HCT116 (cell line): ENCODE data around the gene CCM2. TPM values are rescaled to one million over a fixed set of nuclear protein-coding genes. Genes with fewer than 3 reads are reported as not detected.

ENCODE experiments used
- ATAC-seq: fragments of 200-7000 bp; cut with Tn5 transposase; 2 replicates; pipeline ENCODE4 v1.9.1; 2020; ENCODE audit warnings: mild to moderate bottlenecking, moderate library complexity
- BruUV-seq: library from RNA; stranded (reverse); fragments of 400-500 nt; replicated peaks from 2 replicates; lab custom pipeline; 2021; lab: Mats Ljungman, UMichigan
- CTCF ChIA-PET: fragments of 300-600 bp; sonication (Branson Sonifier 250); formaldehyde crosslinking; loops from one replicate; lab custom pipeline; 2021; ENCODE audit warnings: antibody characterized with exemption; lab: Charles Lee
- POLR2A ChIA-PET: fragments of 300-600, 350-600 bp; sonication (Branson Sonifier 250); formaldehyde crosslinking; loops from one replicate; lab custom pipeline; 2021; ENCODE audit warnings: antibody characterized with exemption; lab: Charles Lee
- RAD21 ChIA-PET, 2 experiments: fragments of 300-600 bp; sonication (Branson Sonifier 250); formaldehyde crosslinking; loops; one replicate each; lab custom pipeline; 2023; ENCODE audit warnings: low total read pairs in 2 of 2; ENCODE audit not compliant: uncharacterized antibody in 2 of 2, unreplicated experiment in 2 of 2, low non-redundant PET in 1 of 2; lab: Charles Lee
- DNase-seq: peaks from one replicate; pipeline ENCODE4 v3.0.0-alpha.2; 2010; ENCODE audit warnings: low read depth, low spot score
- H2AFZ ChIP-seq: fragments of 200-600 bp; shearing (Covaris generic), sonication (generic); 2 replicates; pipeline ENCODE4 v1.6.1; 2017; ENCODE audit warnings: low read depth, mixed run types, mixed read lengths, antibody characterized with exemption, low read length; ENCODE audit not compliant: poor library complexity, severe bottlenecking
- H3K27ac ChIP-seq: 2 replicates; pipeline ENCODE4 v1.5.1; 2012; ENCODE audit warnings: low read depth, low read length
- H3K27me3 ChIP-seq: fragments of 200-600 bp; sonication (generic); 2 replicates; pipeline ENCODE4 v1.6.1; 2016; ENCODE audit warnings: mixed run types, low read length, mixed read lengths; ENCODE audit not compliant: insufficient read depth
- H3K36me3 ChIP-seq, 2 experiments: fragments of 200-500 bp in 1 of 2; fragments of 200-600 bp in 1 of 2; sonication (Bioruptor generic) in 1 of 2; sonication (generic) in 1 of 2; 2 replicates each; pipeline versions ENCODE4 v1.5.1 to v1.6.1; 2014 to 2016; ENCODE audit warnings: low read length in 2 of 2, inconsistent platforms in 1 of 2, mixed read lengths in 1 of 2, mixed run types in 1 of 2; ENCODE audit not compliant: insufficient read depth in 2 of 2, control insufficient read depth in 1 of 2
- H3K4me1 ChIP-seq, 2 experiments: fragments of 200-600 bp in 1 of 2; sonication (generic) in 1 of 2; 2 replicates each; pipeline versions ENCODE4 v1.5.1 to v1.6.1; 2012 to 2017; ENCODE audit warnings: low read length in 2 of 2, inconsistent platforms in 1 of 2, mild to moderate bottlenecking in 1 of 2, mixed read lengths in 1 of 2, mixed run types in 1 of 2, moderate library complexity in 1 of 2; ENCODE audit not compliant: insufficient read depth in 2 of 2, control insufficient read depth in 1 of 2
- H3K4me2 ChIP-seq: fragments of 200-600 bp; sonication (generic); 2 replicates; pipeline ENCODE4 v1.6.1; 2017; ENCODE audit warnings: mixed run types, low read length, mixed read lengths
- H3K4me3 ChIP-seq, 2 experiments: fragments of 200-600 bp in 1 of 2; sonication (generic) in 1 of 2; replicated peaks in 1 of 2; 2 replicates each; pipeline ENCODE4 v1.5.1; 2011 to 2016; ENCODE audit warnings: low read length in 2 of 2, control low read depth in 1 of 2, low read depth in 1 of 2, mild to moderate bottlenecking in 1 of 2, mixed read lengths in 1 of 2, mixed run types in 1 of 2
- H3K79me2 ChIP-seq: fragments of 200-600 bp; sonication (generic); 2 replicates; pipeline ENCODE4 v1.6.1; 2017; ENCODE audit warnings: mild to moderate bottlenecking, mixed run types, low read length, moderate library complexity, mixed read lengths; ENCODE audit not compliant: insufficient read depth
- H3K9ac ChIP-seq: fragments of 200-600 bp; sonication (generic); 2 replicates; pipeline ENCODE4 v1.6.1; 2016; ENCODE audit warnings: low read length, mixed read lengths
- H3K9me2 ChIP-seq: fragments of 200-600 bp; sonication (generic), shearing (Covaris generic); 2 replicates; pipeline ENCODE4 v1.6.1; 2017; ENCODE audit warnings: mixed run types, mild to moderate bottlenecking, moderate library complexity; ENCODE audit not compliant: insufficient read depth
- H3K9me3 ChIP-seq, 2 experiments: fragments of 200-500 bp in 1 of 2; fragments of 200-600 bp in 1 of 2; sonication (Bioruptor generic) in 1 of 2; sonication (generic) in 1 of 2; 2 replicates each; pipeline ENCODE4 v1.6.1; 2014 to 2017; ENCODE audit warnings: low read length in 2 of 2, mixed read lengths in 2 of 2, inconsistent platforms in 1 of 2, low read depth in 1 of 2, mild to moderate bottlenecking in 1 of 2, mixed run types in 1 of 2, moderate library complexity in 1 of 2; ENCODE audit not compliant: control insufficient read depth in 1 of 2, insufficient read depth in 1 of 2
- H4K20me1 ChIP-seq: fragments of 200-600 bp; sonication (generic), shearing (Covaris generic); 2 replicates; pipeline ENCODE4 v1.6.1; 2017; ENCODE audit warnings: mixed run types, mild to moderate bottlenecking, moderate library complexity; ENCODE audit not compliant: insufficient read depth
- MAX ChIP-seq: IDR thresholded peaks from 2 replicates; pipeline ENCODE4 v1.6.1; 2012
- POLR2A ChIP-seq: IDR thresholded peaks from 2 replicates; pipeline ENCODE4 v1.7.0; 2011; ENCODE audit warnings: borderline replicate concordance; ENCODE audit not compliant: insufficient read depth, insufficient read length; ENCODE audit errors: extremely low read depth
- SP1 ChIP-seq: IDR thresholded peaks from 2 replicates; pipeline ENCODE4 v1.6.1; 2012; ENCODE audit warnings: low read depth
- ZFX ChIP-seq: fragments of 450-650 bp; IDR thresholded peaks from 2 replicates; pipeline ENCODE4 v1.6.1; 2017
- intact Hi-C: fragments of 100-400 bp; cut with micrococcal nuclease; formaldehyde crosslinking; loops from 2 replicates; pipeline ENCODE4 v1.10.0; 2022
- total RNA-seq: library from RNA; stranded (reverse); gene quantifications from one replicate; pipeline ENCODE4 v1.2.1, GENCODE V29; 2021; ENCODE audit not compliant: unreplicated experiment
- TF ChIP-seq, protein P1 (sequence below): IDR thresholded peaks from 2 replicates; pipeline ENCODE4 v1.6.1; 2011; ENCODE audit warnings: mild to moderate bottlenecking, low read length, moderate library complexity; ENCODE audit not compliant: insufficient replicate concordance; ENCODE audit errors: extremely low read depth

The CCM2 gene
- total RNA-seq, 1 experiment from 2014 or later, result 34.4 TPM

DNA sequence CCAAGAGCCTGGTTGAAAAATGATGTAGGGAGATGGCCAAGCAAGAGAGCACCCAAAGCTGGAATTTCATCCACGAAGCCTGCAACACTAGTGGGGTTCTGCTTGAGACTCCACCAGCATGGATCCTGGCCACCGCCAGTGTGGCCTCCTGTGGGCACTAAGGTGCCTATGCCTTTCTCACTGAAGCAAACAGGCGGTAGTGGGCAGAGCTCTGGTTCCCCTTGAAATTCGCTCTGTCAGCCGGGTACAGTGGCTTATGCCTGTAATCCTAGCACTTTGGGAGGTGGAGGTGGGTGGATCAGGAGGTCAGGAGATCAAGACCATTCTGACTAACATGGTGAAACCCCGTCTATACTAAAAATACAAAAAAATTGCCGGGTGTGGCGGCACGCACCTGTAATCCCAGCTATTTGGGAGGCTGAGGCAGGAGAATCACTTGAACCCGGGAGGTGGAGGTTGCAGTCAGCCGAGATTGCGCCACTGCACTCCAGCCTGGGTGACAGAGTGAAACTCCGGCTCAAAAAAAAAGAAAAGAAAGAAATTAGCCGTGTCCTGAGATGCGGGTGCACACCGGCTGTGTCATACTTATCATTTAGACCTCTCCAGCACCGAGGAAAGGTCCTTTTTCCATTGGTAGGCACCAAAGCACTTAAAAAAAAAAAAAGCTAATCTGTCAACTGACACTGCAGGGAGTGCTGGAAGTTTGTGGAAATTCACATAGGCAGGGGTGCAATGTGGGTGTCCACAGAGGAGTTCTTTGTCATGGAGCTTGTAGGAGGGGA is 28.3 kb downstream of the CCM2 start:
- peaks cover 22% of the 10 kb centered on the region; the same call in 1 of the 2 replicates for H3K79me2 ChIP-seq
- BruUV-seq, result no TSS peak

More for the DNA sequence above, 28.3 kb downstream of the CCM2 start:
- H3K27me3 ChIP-seq, result no peaks in the 10 kb centered on the region
- no peak overlapping the region for H3K9ac ChIP-seq
- no peak for ATAC-seq
- no peak overlapping the region for H3K4me3 ChIP-seq
- no peak for DNase-seq
- intact Hi-C loops, result no loop called here
- no peak overlapping the region for H2AFZ ChIP-seq
- CTCF ChIA-PET, result no interaction called here
- no peaks in the 10 kb centered on the region for H3K9me2 ChIP-seq
- H3K27ac ChIP-seq, result no peak overlapping the region
- 0 out of 4 replicates have a peak, but pooled peaks cover 0 to 3% of the 10 kb centered on the region in 2 experiments for H3K9me3 ChIP-seq
- RAD21 ChIA-PET, result no interaction called here
- no peak overlapping the region for H3K4me2 ChIP-seq
- no peaks in the 10 kb centered on the region for H3K4me1 ChIP-seq
- TF ChIP-seq, protein P1, sequence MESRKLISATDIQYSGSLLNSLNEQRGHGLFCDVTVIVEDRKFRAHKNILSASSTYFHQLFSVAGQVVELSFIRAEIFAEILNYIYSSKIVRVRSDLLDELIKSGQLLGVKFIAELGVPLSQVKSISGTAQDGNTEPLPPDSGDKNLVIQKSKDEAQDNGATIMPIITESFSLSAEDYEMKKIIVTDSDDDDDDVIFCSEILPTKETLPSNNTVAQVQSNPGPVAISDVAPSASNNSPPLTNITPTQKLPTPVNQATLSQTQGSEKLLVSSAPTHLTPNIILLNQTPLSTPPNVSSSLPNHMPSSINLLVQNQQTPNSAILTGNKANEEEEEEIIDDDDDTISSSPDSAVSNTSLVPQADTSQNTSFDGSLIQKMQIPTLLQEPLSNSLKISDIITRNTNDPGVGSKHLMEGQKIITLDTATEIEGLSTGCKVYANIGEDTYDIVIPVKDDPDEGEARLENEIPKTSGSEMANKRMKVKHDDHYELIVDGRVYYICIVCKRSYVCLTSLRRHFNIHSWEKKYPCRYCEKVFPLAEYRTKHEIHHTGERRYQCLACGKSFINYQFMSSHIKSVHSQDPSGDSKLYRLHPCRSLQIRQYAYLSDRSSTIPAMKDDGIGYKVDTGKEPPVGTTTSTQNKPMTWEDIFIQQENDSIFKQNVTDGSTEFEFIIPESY, result no peak
- no peak for TF ChIP-seq MAX
- no peak for TF ChIP-seq ZFX
- TF ChIP-seq POLR2A, result no peak
- no peak for TF ChIP-seq SP1
- H3K36me3 ChIP-seq, result no peaks in the 10 kb centered on the region
- POLR2A ChIA-PET, result no interaction called here
- no peaks in the 10 kb centered on the region for H4K20me1 ChIP-seq
